ENCODE data around the gene GAS2L2.

GRCh38 chr17:35773679-35774425 is 20.8 kb upstream of the GAS2L2 start:
- TF ChIP-seq CTCF (IDR thresholded peaks at IDR 0.05) = no peak
- TF ChIP-seq POLR2A (IDR thresholded peaks at IDR 0.05) = no peak
- TF ChIP-seq POLR2AphosphoS5 (IDR thresholded peaks at IDR 0.05) = no peak

Measured in prostate gland (tissue), 2 donors.